Aorta (tissue), 5 donors: Measurements from ENCODE around the gene APPL2. TPM values are rescaled to one million over a fixed set of nuclear protein-coding genes. Genes with fewer than 3 reads are reported as not detected.
A peak's percentile ranks its signal among the peaks of the same experiment; 100 is the strongest.

Experiments used
- ATAC-seq: fragments of 200-7000 bp; cut with Tn5 transposase; one replicate; pipeline ENCODE4 v1.9.1; 2022; ENCODE audit warnings: moderate library complexity; ENCODE audit not compliant: low FRiP score
- DNase-seq, 2 donors: peaks; one replicate each; pipeline ENCODE4 v3.0.0-alpha.2; 2020
- H3K27ac ChIP-seq, 2 donors: one replicate each; pipeline ENCODE4 v1.5.1; 2013; ENCODE audit warnings: low read length in 2 of 2, mild to moderate bottlenecking in 2 of 2, moderate library complexity in 2 of 2, control low read depth in 1 of 2, inconsistent platforms in 1 of 2, low read depth in 1 of 2
- H3K27me3 ChIP-seq, 2 donors: one replicate each; pipeline ENCODE4 v1.6.1; 2013; ENCODE audit warnings: control low read depth in 1 of 2, low read length in 1 of 2, mild to moderate bottlenecking in 1 of 2, moderate library complexity in 1 of 2; ENCODE audit not compliant: insufficient read depth in 2 of 2, control insufficient read depth in 1 of 2
- H3K36me3 ChIP-seq, 2 donors: one replicate each; pipeline ENCODE4 v1.6.1; 2013; ENCODE audit warnings: control low read depth in 1 of 2, low read length in 1 of 2, mild to moderate bottlenecking in 1 of 2; ENCODE audit not compliant: insufficient read depth in 2 of 2, control insufficient read depth in 1 of 2
- H3K4me1 ChIP-seq, 2 donors: one replicate each; pipeline ENCODE4 v1.6.1; 2013; ENCODE audit warnings: low read length in 2 of 2, control low read depth in 1 of 2, mild to moderate bottlenecking in 1 of 2, moderate library complexity in 1 of 2; ENCODE audit not compliant: insufficient read depth in 2 of 2, control insufficient read depth in 1 of 2
- H3K4me3 ChIP-seq, 2 donors: one replicate each; pipeline ENCODE4 v1.5.1; 2013; ENCODE audit warnings: low read length in 2 of 2, control low read depth in 1 of 2, mild to moderate bottlenecking in 1 of 2
- H3K9me3 ChIP-seq: one replicate; pipeline ENCODE4 v1.6.1; 2013; ENCODE audit warnings: mild to moderate bottlenecking, low read length; ENCODE audit not compliant: control insufficient read depth
- WGBS, 2 donors: extraction: QIAGEN DNeasy Blood & Tissue Kit; methylation state at CpG; one replicate each; pipeline ENCODE4 v1.1.7; 2013; 5-methylcytosine and 5-hydroxymethylcytosine counted together
- intact Hi-C, 2 donors: fragments of 100-400 bp; cut with DNase I; formaldehyde crosslinking; loops; one replicate each; pipeline versions ENCODE4 v1.14.2 to v1.15.0; 2022
- polyA plus RNA-seq, 2 donors: library from polyadenylated mRNA; stranded (reverse); fragments of 200-250 nt; gene quantifications; one replicate each; pipeline ENCODE4 v1.2.3, GENCODE V29; 2013
- total RNA-seq, 2 donors: library from RNA; stranded (reverse); fragmentation: NEBNext Ultra II Directional; extraction: Animal tissue kit (Norgen Biotek cat#: 25700); gene quantifications; one replicate each; pipeline ENCODE4 v1.2.1, GENCODE V29; 2021
- donor health status: healthy with polysubstance abuse.
- donor health status: Bipolar disorder and iron deficiency.
- donor health status: DM: no; HTN: no; CAD: no.
- donor health status: DM: no; HTN: no; CAD: no.
- donor health status: DM: yes; HTN: yes; CAD: no.

APPL2 gene
- total and polyA plus RNA-seq, 4 donors = 15.0 to 65.2 (median 46.3) TPM

GRCh38 chr12:105245291-105245690, 9.3 kb upstream of the APPL2 start:
- ATAC-seq = no peak
- no peak for DNase-seq
- H3K9me3 ChIP-seq = no peaks in the 10 kb centered on the region
- intact Hi-C loops = no loop called here
- H3K27ac ChIP-seq = no peak overlapping the region
- 68 to 71% methylated on average over 4 of the region's 4 CpGs for WGBS, 2 donors
- no peaks in the 10 kb centered on the region for H3K27me3 ChIP-seq
- H3K36me3 ChIP-seq = no peaks in the 10 kb centered on the region
- H3K4me3 ChIP-seq = no peak overlapping the region
- H3K4me1 ChIP-seq = peaks cover 0 to 2% of the 10 kb centered on the region in 2 donors

- Histone ChIP-seq H3K36me3 (no peaks in the 10 kb centered on the region), H3K4me1 (peaks cover 0 to 2% of the 10 kb centered on the region in 2 donors), H3K4me3 (no peak overlapping the region), H3K27me3 (no peaks in the 10 kb centered on the region), H3K27ac (no peak overlapping the region), H3K9me3 (no peaks in the 10 kb centered on the region)
- intact Hi-C loops = no loop called here
- ATAC-seq (no peak), DNase-seq (no peak)
- 84 to 90% methylated on average over 1 of the region's 1 CpG for WGBS, 2 donors
These were observed 4.3 kb upstream of the APPL2 start for GRCh38 chr12:105240228-105240627.

GRCh38 chr12:105239304-105239703, 3.3 kb upstream of the APPL2 start:
- ATAC-seq = no peak

GRCh38 chr12:105237666-105238065, 1.7 kb upstream of the APPL2 start:
- Histone ChIP-seq H3K4me1 (peaks cover 6 to 11% of the 10 kb centered on the region in 2 donors), H3K27me3 (no peaks in the 10 kb centered on the region)
- intact Hi-C loops = loop anchor here (5.0 kb wide), 2 partner anchors 95 to 145 kb away; partner anchors contain the start of gene C12orf75 (in 2 of the 2)

More at GRCh38 chr12:105239304-105239703, 3.3 kb upstream of the APPL2 start:
- no peaks in the 10 kb centered on the region for H3K36me3 ChIP-seq
- no peak overlapping the region for H3K4me3 ChIP-seq
- peaks cover 1 to 4% of the 10 kb centered on the region in 2 donors for H3K4me1 ChIP-seq
- no peaks in the 10 kb centered on the region for H3K27me3 ChIP-seq
- WGBS, 2 donors = 71 to 72% methylated on average over 5 of the region's 5 CpGs
- DNase-seq = no peak
- intact Hi-C loops = loop anchor here (5.0 kb wide), 2 partner anchors 93 to 143 kb away; partner anchors contain the start of gene C12orf75 (in 2 of the 2)
- H3K27ac ChIP-seq = no peak overlapping the region
- no peaks in the 10 kb centered on the region for H3K9me3 ChIP-seq

DNA sequence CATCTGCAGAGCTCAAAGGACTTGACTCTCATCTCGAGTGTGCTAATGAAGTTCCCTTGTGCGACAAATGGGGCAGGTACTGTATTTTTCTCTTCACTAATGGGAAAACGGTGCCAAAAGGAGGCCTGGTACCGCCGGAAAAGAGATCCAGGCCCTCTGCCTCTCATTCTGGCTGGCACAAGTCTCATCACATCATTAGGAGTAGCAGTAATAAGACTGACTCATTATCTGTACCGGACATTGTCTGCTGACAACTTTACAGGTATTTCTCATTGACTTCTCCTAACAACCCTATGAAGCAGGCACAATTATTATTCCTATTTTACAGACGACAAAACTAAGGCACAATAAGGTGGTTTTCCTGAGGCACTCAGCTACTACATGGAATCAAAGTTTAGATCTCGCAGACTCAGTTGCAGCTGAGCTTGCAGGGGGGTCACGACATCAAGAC, 668 bp downstream of the APPL2 start:
- no peak for DNase-seq
- Histone ChIP-seq H3K4me3 (peak overlapping the region; percentile 60 to 77), H3K9me3 (no peaks in the 10 kb centered on the region), H3K27me3 (no peaks in the 10 kb centered on the region), H3K4me1 (peaks cover 6 to 11% of the 10 kb centered on the region in 2 donors), H3K27ac (peak overlapping the region in 1 of 2 donors; percentile 70), H3K36me3 (no peaks in the 10 kb centered on the region)
- intact Hi-C loops = loop anchor here (5.0 kb wide), 2 partner anchors 97 to 147 kb away; partner anchors contain the start of gene C12orf75 (in 2 of the 2)
- 0 to 1% methylated on average over 9 of the region's 9 CpGs for WGBS, 2 donors
- ATAC-seq = no peak

More at GRCh38 chr12:105237666-105238065, 1.7 kb upstream of the APPL2 start:
- Histone ChIP-seq H3K4me3 (no peak overlapping the region), H3K36me3 (no peaks in the 10 kb centered on the region), H3K27ac (no peak overlapping the region), H3K9me3 (no peaks in the 10 kb centered on the region)
- WGBS, 2 donors = 72 to 77% methylated on average over 2 of the region's 2 CpGs
- DNase-seq = no peak
- ATAC-seq = no peak

GRCh38 chr12:105234197-105234596, 1.8 kb downstream of the APPL2 start:
- Histone ChIP-seq H3K27ac (peak overlapping the region in 1 of 2 donors; percentile 17), H3K4me1 (peaks cover 6 to 11% of the 10 kb centered on the region in 2 donors)

GRCh38 chr12:105233041-105233905, 2.7 kb downstream of the APPL2 start:
- Histone ChIP-seq H3K4me1 (peaks cover 6 to 11% of the 10 kb centered on the region in 2 donors), H3K4me3 (peak overlapping the region in 1 of 2 donors; percentile 19), H3K36me3 (no peaks in the 10 kb centered on the region), H3K27ac (no peak overlapping the region), H3K9me3 (no peaks in the 10 kb centered on the region), H3K27me3 (no peaks in the 10 kb centered on the region)
- DNase-seq (no peak), ATAC-seq (no peak)
- WGBS, 2 donors = 61 to 62% methylated on average over 4 of the region's 4 CpGs
- intact Hi-C loops = no loop called here

More at GRCh38 chr12:105234197-105234596, 1.8 kb downstream of the APPL2 start:
- Histone ChIP-seq H3K27me3 (no peaks in the 10 kb centered on the region), H3K4me3 (peak overlapping the region; percentile 60 to 77), H3K9me3 (no peaks in the 10 kb centered on the region), H3K36me3 (no peaks in the 10 kb centered on the region)
- 67 to 72% methylated on average over 1 of the region's 1 CpG for WGBS, 2 donors
- intact Hi-C loops = no loop called here
- no peak for ATAC-seq
- no peak for DNase-seq

DNA sequence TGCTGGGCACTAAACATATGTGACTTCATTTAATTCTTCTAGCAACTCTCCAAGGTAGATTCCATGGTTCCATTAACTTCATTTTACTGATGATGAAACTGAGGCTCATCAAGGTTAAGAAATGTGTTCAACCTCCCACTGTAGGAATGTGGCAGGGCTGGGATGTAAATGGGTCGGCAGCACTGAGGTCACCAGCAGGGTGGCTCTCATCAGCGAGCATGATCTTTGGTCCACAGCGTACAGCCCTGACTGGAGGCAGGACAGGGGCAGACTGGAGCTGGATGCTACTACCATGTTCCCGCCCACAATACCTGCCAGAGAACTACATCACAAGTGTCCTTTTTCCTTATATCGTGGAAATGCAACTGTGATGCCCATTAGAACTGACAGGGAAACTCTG, 4.6 kb downstream of the APPL2 start:
- Histone ChIP-seq H3K4me3 (no peak overlapping the region), H3K9me3 (no peaks in the 10 kb centered on the region), H3K27me3 (no peaks in the 10 kb centered on the region), H3K4me1 (peaks cover 6 to 11% of the 10 kb centered on the region in 2 donors), H3K27ac (no peak overlapping the region), H3K36me3 (no peaks in the 10 kb centered on the region)
- intact Hi-C loops = no loop called here
- ATAC-seq = no peak
- DNase-seq = no peak
- WGBS, 2 donors = 76 to 77% methylated on average over 5 of the region's 5 CpGs
